Measurements from ENCODE around the gene KCNQ2. TPM values are rescaled to one million over a fixed set of nuclear protein-coding genes. Genes with fewer than 3 reads are reported as not detected.

Gene KCNQ2
- total and polyA plus RNA-seq, 2 experiments from 2014 or later: 68.5 to 92.4 TPM

DNA sequence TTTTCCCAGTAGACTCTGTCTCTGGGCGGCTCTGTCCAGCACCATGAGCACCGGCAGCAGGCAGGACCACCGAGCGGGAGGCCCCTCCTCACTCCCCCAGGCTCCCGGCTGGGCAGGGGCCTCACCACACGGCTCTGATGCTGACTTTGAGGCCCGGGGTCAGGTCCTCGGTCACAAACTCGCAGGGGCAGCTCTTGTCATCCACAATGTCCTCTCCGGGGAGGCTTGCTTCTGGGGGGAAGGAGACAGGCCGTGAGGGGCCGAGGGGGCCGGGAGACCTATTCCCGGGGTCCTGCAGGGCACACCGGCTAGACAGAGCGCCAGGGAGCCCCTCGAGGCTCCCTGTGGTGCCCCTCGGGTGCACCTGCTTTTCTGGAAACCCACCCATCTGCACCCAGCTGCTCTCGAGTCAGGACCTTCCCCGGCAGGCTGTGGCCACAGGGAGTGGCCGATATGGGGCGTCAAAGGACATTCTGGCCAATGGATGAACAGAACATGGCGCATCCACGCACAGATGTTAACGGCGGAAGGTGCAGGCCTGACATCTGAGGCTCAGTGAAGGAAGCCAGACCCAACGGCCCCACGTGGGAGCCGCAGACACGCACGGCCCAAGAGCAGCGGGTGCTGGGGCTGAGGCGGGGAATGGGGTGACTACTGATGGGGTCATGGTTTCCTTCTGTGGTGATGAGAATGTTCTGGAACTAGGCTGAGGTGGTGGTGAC lies 58.3 kb downstream of the KCNQ2 start:
- peaks cover 3% of the 10 kb centered on the region; the same call in 1 of the 2 replicates for H3K4me1 ChIP-seq (ENCODE audit: insufficient read depth)
- peaks cover 3% of the 10 kb centered on the region; the same call in 1 of the 2 replicates for H3K9me2 ChIP-seq (ENCODE audit: insufficient read depth)
- no peaks in the 10 kb centered on the region for H3K9me3 Mint-ChIP-seq
- no peaks in the 10 kb centered on the region for H3K79me2 ChIP-seq (replicated peaks; ENCODE audit: insufficient read depth)
- peaks cover 10% of the 10 kb centered on the region for H3K4me1 Mint-ChIP-seq
- H3K4me3 Mint-ChIP-seq: no peak overlapping the region
- no peak overlapping the region for H3K4me2 ChIP-seq
- H3K27me3 ChIP-seq (ENCODE audit: insufficient read depth): no peaks in the 10 kb centered on the region
- H3K27me3 Mint-ChIP-seq (ENCODE audit: insufficient read depth, low read depth, poor library complexity): peaks cover 2% of the 10 kb centered on the region
- no peak for DNase-seq (ENCODE audit: low spot score)
- no peak overlapping the region for H3K27ac Mint-ChIP-seq
- H3K4me3 ChIP-seq: no peak overlapping the region
- no peak for ATAC-seq
- no peaks in the 10 kb centered on the region for H3K36me3 Mint-ChIP-seq (ENCODE audit: low read depth)
- TF ChIP-seq, protein P1, sequence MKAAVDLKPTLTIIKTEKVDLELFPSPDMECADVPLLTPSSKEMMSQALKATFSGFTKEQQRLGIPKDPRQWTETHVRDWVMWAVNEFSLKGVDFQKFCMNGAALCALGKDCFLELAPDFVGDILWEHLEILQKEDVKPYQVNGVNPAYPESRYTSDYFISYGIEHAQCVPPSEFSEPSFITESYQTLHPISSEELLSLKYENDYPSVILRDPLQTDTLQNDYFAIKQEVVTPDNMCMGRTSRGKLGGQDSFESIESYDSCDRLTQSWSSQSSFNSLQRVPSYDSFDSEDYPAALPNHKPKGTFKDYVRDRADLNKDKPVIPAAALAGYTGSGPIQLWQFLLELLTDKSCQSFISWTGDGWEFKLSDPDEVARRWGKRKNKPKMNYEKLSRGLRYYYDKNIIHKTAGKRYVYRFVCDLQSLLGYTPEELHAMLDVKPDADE (IDR thresholded peaks at IDR 0.05): no peak
- TF ChIP-seq, protein P2, sequence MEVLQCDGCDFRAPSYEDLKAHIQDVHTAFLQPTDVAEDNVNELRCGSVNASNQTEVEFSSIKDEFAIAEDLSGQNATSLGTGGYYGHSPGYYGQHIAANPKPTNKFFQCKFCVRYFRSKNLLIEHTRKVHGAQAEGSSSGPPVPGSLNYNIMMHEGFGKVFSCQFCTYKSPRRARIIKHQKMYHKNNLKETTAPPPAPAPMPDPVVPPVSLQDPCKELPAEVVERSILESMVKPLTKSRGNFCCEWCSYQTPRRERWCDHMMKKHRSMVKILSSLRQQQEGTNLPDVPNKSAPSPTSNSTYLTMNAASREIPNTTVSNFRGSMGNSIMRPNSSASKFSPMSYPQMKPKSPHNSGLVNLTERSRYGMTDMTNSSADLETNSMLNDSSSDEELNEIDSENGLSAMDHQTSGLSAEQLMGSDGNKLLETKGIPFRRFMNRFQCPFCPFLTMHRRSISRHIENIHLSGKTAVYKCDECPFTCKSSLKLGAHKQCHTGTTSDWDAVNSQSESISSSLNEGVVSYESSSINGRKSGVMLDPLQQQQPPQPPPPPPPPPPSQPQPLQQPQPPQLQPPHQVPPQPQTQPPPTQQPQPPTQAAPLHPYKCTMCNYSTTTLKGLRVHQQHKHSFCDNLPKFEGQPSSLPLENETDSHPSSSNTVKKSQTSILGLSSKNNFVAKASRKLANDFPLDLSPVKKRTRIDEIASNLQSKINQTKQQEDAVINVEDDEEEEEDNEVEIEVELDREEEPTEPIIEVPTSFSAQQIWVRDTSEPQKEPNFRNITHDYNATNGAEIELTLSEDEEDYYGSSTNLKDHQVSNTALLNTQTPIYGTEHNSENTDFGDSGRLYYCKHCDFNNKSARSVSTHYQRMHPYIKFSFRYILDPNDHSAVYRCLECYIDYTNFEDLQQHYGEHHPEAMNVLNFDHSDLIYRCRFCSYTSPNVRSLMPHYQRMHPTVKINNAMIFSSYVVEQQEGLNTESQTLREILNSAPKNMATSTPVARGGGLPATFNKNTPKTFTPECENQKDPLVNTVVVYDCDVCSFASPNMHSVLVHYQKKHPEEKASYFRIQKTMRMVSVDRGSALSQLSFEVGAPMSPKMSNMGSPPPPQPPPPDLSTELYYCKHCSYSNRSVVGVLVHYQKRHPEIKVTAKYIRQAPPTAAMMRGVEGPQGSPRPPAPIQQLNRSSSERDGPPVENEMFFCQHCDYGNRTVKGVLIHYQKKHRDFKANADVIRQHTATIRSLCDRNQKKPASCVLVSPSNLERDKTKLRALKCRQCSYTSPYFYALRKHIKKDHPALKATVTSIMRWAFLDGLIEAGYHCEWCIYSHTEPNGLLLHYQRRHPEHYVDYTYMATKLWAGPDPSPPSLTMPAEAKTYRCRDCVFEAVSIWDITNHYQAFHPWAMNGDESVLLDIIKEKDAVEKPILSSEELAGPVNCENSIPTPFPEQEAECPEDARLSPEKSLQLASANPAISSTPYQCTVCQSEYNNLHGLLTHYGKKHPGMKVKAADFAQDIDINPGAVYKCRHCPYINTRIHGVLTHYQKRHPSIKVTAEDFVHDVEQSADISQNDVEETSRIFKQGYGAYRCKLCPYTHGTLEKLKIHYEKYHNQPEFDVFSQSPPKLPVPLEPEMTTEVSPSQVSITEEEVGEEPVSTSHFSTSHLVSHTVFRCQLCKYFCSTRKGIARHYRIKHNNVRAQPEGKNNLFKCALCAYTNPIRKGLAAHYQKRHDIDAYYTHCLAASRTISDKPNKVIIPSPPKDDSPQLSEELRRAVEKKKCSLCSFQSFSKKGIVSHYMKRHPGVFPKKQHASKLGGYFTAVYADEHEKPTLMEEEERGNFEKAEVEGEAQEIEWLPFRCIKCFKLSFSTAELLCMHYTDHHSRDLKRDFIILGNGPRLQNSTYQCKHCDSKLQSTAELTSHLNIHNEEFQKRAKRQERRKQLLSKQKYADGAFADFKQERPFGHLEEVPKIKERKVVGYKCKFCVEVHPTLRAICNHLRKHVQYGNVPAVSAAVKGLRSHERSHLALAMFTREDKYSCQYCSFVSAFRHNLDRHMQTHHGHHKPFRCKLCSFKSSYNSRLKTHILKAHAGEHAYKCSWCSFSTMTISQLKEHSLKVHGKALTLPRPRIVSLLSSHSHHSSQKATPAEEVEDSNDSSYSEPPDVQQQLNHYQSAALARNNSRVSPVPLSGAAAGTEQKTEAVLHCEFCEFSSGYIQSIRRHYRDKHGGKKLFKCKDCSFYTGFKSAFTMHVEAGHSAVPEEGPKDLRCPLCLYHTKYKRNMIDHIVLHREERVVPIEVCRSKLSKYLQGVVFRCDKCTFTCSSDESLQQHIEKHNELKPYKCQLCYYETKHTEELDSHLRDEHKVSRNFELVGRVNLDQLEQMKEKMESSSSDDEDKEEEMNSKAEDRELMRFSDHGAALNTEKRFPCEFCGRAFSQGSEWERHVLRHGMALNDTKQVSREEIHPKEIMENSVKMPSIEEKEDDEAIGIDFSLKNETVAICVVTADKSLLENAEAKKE (CRISPR knock-in tag; IDR thresholded peaks at IDR 0.05): no peak
- TF ChIP-seq STAT1 (IDR thresholded peaks at IDR 0.05; ENCODE audit: unreplicated experiment) (no peak), EZH2 (IDR thresholded peaks at IDR 0.05; ENCODE audit: low read depth, unreplicated experiment) (no peak)
- TF ChIP-seq, protein P3, sequence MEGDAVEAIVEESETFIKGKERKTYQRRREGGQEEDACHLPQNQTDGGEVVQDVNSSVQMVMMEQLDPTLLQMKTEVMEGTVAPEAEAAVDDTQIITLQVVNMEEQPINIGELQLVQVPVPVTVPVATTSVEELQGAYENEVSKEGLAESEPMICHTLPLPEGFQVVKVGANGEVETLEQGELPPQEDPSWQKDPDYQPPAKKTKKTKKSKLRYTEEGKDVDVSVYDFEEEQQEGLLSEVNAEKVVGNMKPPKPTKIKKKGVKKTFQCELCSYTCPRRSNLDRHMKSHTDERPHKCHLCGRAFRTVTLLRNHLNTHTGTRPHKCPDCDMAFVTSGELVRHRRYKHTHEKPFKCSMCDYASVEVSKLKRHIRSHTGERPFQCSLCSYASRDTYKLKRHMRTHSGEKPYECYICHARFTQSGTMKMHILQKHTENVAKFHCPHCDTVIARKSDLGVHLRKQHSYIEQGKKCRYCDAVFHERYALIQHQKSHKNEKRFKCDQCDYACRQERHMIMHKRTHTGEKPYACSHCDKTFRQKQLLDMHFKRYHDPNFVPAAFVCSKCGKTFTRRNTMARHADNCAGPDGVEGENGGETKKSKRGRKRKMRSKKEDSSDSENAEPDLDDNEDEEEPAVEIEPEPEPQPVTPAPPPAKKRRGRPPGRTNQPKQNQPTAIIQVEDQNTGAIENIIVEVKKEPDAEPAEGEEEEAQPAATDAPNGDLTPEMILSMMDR (conservative IDR thresholded peaks at IDR 0.05; ENCODE audit: low read depth in 2 of 2): no peak
- no peak overlapping the region for H2AFZ ChIP-seq
- no peak overlapping the region for H3K27ac ChIP-seq (ENCODE audit: low read depth)
- H3K36me3 ChIP-seq (ENCODE audit: insufficient read depth): no peaks in the 10 kb centered on the region
- 0 out of 2 replicates have a peak, but pooled peaks cover 2% of the 10 kb centered on the region for H3F3A ChIP-seq (replicated peaks; ENCODE audit: low read depth)
- H4K20me1 ChIP-seq (replicated peaks; ENCODE audit: insufficient read depth): no peaks in the 10 kb centered on the region

Data from GM23338 (cell line).